ENCODE data around the gene GAR1. TPM values are rescaled to one million over a fixed set of nuclear protein-coding genes. Genes with fewer than 3 reads are reported as not detected.

The GAR1 gene
- total and polyA plus RNA-seq, 3 donors from 2014 or later = 14.5 to 28.5 (median 17.8) TPM

DNA sequence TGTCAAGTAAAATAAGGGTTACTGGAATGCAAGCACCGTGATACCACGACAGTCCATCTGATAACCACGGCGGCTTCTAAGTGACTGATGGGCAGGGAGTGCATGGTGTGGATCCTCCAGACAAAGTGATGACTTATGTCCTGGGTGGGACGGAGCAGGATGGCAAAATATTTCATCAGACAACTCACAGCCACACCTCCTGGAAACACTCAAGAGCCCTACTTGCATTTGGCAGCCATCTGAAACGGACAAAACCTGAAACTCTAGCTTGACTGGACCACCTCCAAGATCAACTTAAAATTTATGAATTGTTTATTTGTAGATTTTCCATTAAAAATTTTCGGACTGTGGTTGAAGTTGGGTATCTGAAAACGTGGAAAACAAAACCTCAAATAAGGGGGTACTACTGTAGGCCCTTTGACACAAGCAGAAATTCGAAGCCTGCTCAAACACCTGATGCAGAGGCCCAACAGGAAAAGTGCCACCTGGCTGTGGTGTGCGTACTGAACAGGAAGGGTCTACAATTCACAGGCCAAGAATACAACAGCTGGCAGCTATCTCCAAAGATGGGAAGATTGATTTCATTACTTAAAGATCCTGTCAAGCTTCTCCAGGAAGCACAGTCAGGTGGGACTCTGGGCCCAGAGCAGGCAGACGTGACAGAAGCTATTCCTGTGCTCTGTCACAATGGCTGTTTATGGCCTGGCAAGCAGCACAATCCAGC is 58.4 kb downstream of the GAR1 start:
- no peak overlapping the region for H3K4me3 ChIP-seq
- H3K9me3 ChIP-seq = no peaks in the 10 kb centered on the region
- intact Hi-C loops (cut with DNase I; ENCODE audit: low total_unique reads) = no loop called here
- no peak overlapping the region for H3K27ac ChIP-seq
- H3K36me3 ChIP-seq (ENCODE audit: low read depth, missing control alignments) = no peaks in the 10 kb centered on the region
- no peaks in the 10 kb centered on the region for H3K27me3 ChIP-seq
- no peaks in the 10 kb centered on the region for H3K4me1 ChIP-seq
- no peak for DNase-seq
- no peak for TF ChIP-seq CTCF (IDR thresholded peaks at IDR 0.05)
- no peak for TF ChIP-seq POLR2A (IDR thresholded peaks at IDR 0.05)
- WGBS, 2 donors = 69 to 72% methylated on average over 10 to 11 of the region's 11 CpGs

Other genes starting within 250 kb of the GAR1 start
- gene CASP6, start 112.3 kb upstream of the GAR1 start, total RNA-seq = 1 to 10 TPM; 7.1 to 7.3 TPM
- gene CASP6, start 112.3 kb upstream of the GAR1 start, polyA plus RNA-seq (ENCODE audit: insufficient read depth, low read depth, low replicate concordance) = 3.6 TPM
- gene PLA2G12A, start 85.7 kb upstream of the GAR1 start, total RNA-seq = 10 to 100 TPM; 12.2 to 14.1 TPM
- 20.7 TPM for gene PLA2G12A, start 85.7 kb upstream of the GAR1 start, polyA plus RNA-seq (ENCODE audit: insufficient read depth, low read depth, low replicate concordance)
- gene CFI, start 13.8 kb upstream of the GAR1 start, total RNA-seq = 10 to 100 TPM in 1 of 2 donors, 1 to 10 TPM in 1; 4.3 to 24.5 TPM
- 26.0 TPM for gene CFI, start 13.8 kb upstream of the GAR1 start, polyA plus RNA-seq (ENCODE audit: insufficient read depth, low read depth, low replicate concordance)
- 1 to 10 TPM in 1 of 2 donors, under 1 TPM in 1; 0.43 to 1.0 TPM for gene RRH, start 12.2 kb downstream of the GAR1 start, total RNA-seq
- 0.51 TPM for gene RRH, start 12.2 kb downstream of the GAR1 start, polyA plus RNA-seq (ENCODE audit: insufficient read depth, low read depth, low replicate concordance)
- 1 to 10 TPM in 1 of 2 donors, under 1 TPM in 1; 0.37 to 1.2 TPM for gene LRIT3, start 32.3 kb downstream of the GAR1 start, total RNA-seq
- gene LRIT3, start 32.3 kb downstream of the GAR1 start, polyA plus RNA-seq (ENCODE audit: insufficient read depth, low read depth, low replicate concordance) = 0.73 TPM
- under 1 TPM; 0.79 to 0.87 TPM for gene EGF, start 97.1 kb downstream of the GAR1 start, total RNA-seq
- 1.3 TPM for gene EGF, start 97.1 kb downstream of the GAR1 start, polyA plus RNA-seq (ENCODE audit: insufficient read depth, low read depth, low replicate concordance)

Measured in testis (tissue), 3 donors.